Femur (tissue), 1 donor: Measurements from ENCODE around the gene PRCD.

Source experiments
- DNase-seq: peaks from one replicate; pipeline ENCODE4 v3.0.0-alpha.2; 2017

Gene PRCD

DNA sequence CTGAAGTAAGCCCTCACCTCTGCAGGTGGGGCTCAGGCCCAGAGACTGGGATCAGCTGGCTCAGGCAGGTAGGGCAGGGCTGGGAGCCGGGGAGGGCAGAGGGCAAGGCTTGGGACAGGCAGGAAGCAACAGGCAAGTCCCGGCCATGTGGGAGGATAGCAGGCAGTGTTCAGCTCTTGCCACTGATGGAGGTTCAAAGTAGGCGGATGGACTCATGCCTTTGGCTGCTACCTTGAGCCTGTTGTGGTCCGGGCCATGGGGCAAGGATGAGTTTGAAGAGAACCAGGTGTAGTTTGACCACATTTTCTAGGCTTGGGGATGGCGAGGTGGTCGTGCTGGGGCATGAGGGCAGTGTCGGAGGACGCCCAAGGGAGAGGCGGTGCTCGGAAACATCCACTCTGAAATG is 2.7 kb downstream of the PRCD start:
- DNase-seq: no peak

DNA sequence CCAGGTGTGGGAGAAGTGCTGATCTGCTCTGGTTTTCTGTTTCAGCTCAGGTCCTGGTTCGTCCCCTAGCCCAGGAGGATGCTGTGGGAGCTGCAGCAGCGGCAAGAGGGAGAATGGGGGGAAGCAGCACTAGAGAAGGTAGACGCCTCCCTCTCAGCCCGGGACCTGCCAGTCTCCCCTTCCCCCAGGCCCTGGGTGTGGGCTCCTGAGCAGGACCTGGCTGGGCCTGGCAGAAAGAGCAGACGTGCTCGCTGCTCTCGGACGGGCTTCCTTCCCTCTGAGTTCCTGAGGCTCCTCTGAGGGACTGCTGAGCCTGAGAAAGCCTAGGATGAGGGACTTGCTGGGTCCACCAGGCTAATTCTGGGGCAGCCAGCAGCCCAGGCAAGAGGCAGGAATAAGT is 3.1 kb downstream of the PRCD start:
- DNase-seq: no peak

DNA sequence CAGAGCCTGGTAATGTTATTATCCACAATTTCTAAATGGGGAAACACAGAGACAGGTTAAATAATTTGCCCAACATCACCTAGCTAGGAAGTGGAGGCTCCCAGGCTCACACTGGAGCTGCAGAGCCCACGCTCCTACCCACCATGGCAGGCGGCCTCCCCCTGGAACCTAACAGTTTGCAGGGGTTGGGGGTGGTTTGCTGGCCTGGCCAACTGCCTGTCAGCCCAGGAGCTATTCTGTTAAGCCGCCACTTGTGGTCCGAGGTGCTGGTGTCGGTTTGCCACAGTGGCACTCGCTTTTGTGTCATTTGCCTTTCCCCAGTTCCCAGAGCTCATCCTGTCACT is 3.6 kb downstream of the PRCD start:
- no peak for DNase-seq

DNA sequence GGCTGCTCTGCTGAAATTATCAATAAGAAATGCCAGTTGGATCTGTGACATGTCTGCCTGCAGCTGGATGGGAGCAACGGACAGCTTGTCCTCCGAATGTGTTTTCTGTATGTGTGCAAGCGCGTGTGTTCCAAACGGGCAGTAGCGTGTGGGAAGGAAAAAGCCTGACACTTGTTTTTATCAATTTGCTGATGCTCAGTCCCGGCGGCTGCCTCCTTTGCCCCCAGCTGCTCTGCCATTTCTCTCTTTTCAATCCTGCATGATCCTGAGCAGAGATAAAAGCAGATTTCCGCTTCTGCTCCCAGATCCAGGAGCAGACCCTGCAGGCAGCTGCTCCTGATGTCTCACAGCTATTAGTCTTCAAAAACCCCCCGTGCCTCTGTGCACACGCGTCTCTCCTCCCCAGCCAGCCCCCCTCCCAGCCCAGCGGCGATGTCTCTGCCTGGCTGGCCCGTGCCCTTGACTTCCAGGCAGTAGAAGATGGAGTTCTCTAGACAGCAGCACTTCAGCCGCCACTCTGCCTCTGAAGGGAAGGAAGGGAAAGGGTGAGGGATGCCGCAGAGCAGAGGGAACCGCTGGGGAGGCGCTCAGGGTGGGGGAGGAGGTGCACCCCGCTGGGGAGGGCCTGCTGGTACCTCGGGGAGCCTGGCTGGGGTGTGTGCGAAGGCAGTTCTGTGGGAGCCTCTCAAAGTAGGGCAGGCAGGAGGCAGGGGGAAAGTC is 4.1 kb downstream of the PRCD start:
- DNase-seq: no peak

DNA sequence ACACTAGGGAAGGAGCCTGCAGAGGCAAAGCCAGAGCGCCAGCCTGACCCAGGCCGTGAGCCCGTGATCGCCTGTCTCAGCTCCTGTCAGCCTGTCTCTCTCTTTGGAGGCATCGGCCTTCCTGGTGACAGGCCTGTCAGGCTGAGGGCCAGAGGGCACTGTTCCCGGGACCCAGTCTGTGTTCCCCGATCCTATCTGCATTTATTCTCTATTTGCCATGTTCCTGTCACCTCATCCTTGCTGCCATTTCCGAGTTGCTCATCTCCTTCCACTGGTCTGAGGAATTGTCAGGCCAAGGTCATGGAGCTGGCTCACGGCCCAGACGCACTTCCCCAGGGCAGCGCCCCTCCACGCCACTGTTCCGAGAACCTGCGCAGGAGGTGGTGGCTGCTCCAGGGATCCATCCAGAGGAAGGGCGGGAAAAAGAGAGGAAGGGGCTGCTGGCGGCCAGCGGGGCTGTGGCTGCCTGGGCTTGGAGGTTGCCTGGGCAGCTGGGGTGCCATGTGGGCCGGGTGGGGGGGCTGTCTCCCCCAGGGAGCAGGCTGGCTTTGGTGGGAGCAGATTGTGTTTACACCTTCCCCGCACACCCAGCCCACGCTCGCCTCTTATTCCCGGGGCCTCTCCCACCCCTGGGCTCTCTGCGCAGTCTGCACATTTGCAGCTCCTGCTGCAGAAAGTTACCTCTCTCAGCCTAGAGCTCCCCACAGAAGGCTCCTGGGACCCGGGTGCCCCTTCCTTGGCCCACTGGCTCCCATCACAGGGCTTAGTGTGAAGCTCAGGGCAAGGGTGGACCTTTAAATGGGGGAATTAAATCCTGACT is 4.9 kb downstream of the PRCD start:
- no peak for DNase-seq

DNA sequence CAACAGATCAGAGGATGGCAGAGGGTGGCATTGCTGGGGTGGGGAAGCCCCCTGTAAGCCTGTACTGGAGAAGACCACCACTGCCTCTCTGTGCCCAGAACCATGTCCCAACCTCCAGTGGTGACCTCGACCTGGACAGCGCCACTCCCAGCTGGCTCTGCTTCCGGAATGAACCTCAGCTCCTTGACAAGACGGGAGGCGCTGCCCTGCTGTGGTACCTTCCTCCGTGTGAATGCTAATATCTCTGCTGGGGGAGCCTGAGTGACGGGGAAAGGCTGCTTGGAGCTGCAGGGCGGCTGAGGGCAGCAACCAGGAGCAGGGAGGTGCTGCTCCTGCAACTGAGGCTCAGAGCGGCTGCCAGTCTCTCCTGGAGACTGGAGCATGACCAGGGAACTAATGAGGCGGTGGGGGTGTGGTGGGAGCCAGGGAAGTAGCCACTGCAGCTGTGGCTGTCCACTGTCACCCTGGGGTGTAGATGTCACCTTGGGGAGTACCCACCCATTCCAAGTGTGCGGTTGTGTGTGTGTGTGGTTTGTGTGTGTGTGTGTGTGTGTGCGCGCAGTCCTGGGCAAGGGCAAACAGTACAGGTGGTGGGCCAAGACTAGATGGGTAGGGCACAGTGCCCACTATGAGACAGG is 6.2 kb downstream of the PRCD start:
- no peak for DNase-seq

DNA sequence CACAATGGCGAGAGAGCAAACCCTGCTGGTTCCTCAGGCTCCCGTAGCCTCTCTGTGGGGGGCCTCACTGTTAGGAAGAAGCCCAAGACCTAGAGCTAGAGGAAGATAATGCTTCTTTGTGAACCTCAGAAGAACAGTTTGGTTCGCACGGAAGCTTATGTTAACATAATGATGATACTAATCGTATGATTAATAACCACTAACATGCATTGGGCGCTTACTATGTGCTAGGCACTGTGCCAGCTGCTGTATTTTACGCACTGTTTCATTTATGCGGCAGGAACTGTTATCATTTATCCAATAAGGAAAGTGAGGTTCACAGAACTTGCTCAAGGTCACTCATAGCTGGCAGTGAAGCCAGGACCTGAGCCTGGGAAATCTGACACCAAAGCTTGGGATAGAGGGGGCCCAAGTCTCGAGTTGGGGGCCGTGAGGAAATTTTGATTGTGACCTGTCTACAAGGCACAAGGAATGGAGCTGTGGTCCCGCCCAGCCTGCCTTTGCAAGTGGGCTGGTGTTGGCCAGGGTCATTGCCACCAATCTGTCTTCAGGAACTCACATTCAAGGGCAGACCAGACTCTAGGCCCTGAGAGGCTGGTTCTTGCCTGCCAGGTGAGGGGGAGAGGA is 6.8 kb downstream of the PRCD start:
- DNase-seq: no peak

DNA sequence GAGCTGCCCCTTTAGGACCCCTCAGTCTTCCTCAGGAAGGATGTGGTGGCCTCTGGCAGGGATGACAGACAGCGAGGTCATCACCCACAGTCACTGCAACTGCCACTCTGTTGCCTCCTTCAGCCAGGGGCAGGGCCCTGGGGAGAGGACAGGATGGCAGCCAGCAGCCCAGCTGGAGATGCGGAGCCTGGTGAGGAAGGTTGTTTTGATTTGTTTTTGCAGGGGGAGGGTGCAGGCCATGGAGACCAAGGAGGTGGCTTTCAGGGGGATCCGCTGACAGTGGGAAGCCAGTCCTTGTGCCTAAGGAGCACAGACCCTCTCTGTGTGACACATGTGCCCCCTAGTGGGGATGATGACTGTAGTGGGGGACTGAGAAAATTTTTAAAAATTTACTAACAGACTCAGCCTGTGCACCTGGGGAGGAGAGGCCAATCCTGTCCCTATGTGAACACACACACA is 7.4 kb downstream of the PRCD start:
- DNase-seq: peak; percentile 77

DNA sequence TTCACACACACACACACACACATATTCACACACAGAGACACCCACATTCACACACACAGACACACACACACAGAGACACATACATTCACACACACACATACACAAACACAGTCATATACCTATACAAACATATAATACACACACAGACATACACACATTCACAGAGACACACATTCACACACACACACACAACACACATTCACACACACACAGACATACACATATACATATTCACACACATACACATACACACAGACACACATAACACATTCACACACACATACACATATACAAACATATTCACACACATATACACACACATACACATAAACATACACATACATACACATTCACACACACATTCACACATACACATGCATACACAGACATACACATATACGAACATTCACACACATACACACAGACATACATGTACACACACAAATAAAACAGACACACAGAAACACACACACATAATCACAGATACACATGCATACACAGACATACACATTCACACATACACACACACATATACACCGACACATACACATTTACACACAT is 7.9 kb downstream of the PRCD start:
- no peak for DNase-seq

DNA sequence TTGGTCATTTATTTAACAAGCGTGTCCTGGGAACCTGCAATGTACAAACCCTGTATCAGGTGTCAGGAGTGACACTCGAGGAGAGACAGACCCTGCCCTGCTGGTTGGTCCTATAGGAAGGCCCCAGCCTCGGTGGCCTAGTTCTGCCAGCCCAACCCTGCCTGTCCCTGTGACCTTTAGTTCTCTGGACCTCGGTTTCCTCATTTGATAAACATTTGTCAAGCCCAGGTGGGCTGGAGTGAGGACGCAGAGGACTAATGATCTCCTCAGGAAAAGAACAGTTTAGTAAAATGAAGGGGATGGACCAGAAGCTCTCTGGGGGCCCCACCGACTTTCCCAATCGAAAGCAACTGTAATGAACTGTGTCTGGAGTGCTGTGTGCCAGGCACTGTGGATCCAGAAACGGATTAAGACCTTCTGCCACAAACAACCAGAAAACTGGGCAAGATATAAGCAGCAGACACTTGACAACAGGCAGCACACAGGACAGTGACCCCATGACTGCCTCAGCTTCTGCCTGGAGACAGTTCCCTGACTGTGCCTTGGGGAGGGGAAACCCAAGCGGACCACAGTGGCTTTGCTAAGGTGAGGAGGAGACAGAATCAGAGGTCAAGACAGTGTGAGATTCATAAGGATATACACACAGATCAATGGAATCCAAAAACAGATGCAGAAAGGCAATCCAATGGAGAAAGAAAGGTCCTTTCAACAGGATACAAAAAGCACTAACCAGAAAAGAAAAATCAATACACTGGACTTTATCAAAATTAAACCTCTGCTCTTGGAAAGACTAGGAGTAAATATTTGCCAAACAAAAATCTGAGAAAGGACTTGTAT is 8.8 kb downstream of the PRCD start:
- DNase-seq: no peak

DNA sequence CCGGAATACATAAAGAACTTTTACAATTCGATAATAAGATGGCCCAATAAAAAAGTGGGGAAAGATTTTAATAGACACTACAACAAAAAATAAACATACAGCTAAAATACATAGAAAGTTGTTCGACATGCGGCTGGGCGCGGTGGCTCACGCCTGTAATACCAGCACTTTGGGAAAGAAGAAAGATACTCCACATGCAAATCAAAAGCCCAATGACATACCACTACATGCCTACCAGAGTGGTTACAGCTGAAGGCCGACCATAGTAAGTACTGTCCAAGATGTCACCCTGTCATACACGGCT is 9.3 kb downstream of the PRCD start:
- DNase-seq: no peak

DNA sequence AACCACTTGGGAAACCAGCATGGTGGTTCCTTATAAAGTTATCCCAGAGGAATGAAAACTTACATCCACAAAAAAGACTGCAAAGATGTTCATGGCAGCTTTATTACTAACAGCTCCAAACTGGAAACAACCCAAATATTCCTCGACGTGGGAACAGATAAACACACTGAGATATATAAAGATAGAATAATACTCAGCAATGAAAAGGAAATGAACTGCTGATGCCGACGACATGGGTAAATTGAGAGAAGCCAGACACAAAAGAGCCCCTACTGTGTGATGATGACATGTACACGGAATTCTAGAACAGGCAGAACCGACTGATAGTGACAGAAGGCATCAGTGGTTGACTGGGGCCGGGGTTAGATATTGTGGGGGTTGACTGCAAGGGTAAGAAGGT is 9.7 kb downstream of the PRCD start:
- DNase-seq: no peak

DNA sequence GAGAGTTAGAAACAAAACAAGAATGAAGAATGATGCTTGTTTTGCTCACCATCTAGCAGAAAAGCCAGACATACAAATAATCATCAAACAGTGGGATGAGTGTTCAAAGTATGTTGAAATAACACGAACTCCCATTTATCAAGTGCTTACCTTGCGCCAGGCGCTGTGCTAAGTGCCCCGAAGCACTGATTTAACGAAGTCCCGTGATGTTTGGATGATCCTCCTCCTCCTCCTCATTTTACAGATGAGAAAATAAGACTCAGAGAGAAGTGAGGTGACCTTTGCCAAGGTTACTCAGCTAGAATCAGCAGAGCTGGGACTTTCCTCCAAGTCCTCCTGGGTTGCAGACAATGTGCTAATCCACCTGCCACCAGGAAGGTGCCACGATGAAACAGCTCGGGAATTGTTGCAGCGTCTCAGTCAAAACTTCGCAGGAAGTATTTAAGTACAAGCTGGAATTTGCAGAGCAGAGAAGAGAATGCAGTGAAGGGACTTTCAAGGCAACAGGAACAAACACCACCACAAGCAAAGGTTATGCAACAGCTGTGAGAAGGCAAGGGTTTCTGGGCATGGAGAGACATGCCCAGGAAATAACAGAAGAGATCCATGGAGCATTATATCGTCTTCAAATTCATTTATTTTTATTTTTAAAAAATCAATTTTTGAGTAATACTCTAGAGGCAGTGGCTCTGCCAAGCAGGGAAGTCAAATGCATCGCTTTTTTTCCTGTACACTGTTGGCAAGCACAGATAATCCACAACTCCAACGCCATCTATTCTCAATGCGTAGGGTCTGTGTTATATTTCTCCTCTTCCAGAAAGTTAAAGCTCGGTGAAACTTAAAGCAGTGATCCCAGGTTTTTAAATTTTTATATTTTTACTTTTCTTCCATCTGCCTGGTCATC is 11.1 kb downstream of the PRCD start:
- no peak for DNase-seq

DNA sequence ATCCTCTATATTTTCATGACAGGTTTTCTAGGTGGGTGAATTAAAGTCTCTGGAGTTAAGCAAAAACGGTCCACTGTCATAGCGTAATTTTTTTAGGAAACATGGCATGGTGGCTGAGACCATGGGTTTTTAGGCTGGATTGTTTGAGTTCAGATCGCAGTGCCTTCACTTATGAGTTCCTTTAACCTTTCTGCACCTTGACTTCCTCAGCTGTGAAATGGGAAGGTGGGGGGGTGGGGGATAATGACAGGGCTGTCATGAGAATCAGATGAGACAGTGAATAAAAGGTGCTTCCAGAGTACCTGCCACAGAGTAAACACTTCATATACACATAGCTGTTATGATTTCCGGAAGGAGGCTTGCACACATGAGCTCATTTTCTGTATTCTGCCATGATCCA is 11.8 kb downstream of the PRCD start:
- DNase-seq: no peak

DNA sequence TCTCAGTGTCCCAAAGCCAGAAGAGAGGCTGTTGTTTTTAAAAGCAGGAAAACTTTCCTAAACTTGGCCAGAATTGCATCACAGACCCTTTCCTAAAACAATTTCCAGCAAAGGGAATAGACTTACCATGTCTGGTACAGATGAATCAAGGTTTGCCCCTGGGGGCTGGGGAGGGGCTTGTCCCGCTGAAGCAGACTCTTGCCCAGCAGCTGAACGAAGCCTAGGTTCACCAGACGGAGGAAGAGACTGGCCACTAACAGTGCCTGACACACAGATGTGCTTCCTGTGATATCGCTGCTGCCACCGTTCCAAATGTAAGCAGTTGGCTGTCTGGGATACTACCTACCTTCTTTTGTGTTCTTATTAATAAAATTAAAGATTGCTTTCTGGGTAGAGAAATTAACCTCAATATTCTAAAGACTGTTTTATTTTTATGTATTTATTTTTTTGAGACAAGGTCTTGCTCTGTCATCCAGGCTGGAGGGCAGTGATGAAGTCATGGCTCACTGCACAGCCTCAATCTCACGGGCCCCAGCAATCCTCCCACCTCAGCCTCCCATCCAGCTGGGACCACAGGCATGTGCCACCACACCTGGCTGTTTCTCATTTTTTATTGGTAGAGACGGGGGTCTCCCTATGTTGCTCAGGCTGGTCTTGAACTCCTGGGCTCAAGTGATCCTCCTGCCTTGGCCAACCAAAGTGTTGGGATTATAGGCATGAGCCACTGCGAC is 13.5 kb downstream of the PRCD start:
- DNase-seq: no peak

DNA sequence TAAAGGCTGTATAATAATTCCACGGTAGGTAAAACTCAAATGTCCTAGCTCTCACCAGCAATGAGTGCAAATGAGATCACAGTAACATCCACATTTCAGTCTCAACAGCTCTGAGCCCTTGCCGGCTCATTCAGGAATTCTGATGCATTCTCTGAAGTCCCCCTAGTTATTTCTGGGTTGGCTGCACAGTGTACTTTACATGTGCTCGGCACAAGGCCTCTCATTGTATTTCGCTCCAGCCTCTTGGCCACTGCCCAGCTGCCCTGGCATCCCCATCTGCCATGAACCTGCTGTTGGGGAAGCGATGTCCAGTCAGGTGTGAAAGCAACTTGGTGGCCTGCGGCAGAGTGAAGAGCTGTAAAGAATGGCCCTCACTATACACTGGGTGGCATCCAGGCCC is 14.3 kb downstream of the PRCD start:
- DNase-seq: no peak

DNA sequence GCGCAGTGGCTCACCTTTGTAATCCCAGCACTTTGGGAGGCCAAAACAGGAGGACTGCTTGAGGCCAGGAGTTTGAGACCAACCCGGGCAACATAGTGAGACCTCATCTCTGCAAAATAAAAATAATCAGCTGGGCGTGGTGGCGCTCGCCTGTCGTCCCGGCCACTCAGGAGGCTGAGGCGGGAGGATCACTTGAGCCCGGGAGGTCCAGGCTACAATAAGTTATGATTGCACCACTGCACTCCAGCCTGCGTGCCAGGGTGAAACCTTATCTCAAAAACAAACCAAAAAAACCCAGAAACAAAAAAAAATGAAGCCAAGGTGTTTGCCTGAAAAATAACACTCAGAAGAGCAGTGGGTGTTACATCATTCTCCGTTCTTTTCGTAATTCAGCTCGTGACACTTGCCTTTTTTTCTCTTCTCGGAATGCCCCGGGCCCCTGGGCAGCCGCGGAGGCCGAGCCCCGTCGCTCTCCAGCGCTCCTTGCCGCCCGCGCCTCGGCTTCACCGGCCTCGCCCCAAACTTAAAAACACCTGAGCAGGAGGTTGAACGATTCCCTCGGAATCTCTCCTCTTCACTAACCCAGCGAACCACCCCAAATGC is 17.0 kb downstream of the PRCD start:
- DNase-seq: no peak

DNA sequence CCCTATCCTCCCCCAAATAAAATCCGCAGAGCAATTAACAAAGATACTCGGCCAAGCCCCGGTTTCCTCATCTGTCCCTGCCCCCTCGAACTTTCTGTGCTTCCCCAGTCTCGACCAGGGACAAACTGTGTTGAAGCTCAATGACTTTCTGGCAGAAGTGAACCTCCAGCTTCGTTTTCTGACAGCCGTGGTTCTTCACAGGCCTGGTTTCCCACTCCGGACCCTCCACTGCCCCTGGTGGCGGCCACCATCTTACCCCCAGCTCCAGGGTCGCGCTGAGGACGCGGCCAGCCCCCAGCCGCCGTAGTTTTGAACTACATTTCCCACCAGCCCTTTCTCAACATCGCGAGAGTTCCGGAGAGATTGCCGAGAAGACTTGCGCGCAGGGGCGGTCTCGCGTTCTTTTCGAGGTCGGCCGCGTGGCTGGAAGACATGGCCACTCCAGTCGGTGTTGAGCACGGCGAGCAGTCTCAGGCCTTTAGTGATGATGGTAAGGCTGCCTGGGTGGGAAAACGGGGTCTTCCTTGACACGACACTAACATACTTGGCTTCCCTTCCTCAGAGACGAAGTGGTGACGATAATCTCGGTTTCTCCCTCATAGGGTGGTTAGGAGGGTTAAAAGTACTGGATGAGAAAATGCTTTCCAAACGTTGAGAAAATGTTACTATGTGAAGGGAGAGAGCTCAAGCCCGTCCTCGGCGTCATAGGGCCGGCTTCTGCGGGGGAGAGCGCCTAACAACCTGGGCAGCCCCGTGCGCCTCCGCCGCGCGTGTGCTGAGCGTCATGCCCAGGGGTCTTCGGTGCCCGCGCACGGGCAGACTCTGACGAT is 17.7 kb downstream of the PRCD start:
- DNase-seq: peak; percentile 97
